Esophagus muscularis mucosa (tissue), 4 donors: Measurements from ENCODE around the gene LRRC4C. TPM values are rescaled to one million over a fixed set of nuclear protein-coding genes. Genes with fewer than 3 reads are reported as not detected.

ENCODE experiments used
- DNase-seq: peaks from one replicate; pipeline ENCODE4 v3.0.0-alpha.2; 2017; ENCODE audit errors: extremely low spot score
- H3K27ac ChIP-seq, 4 donors: fragments of 200-600 bp; sonication (generic); replicated peaks in 1 of 4; 1 replicate in 3 of 4; 2 replicates in 1 of 4; pipeline ENCODE4 v1.5.1; 2016 to 2019; ENCODE audit warnings: mild to moderate bottlenecking in 1 of 4
- H3K27me3 ChIP-seq, 4 donors: fragments of 200-600 bp; sonication (generic); one replicate each; pipeline versions ENCODE4 v1.5.1 to v1.6.0; 2016 to 2019
- H3K36me3 ChIP-seq, 4 donors: fragments of 200-600 bp; sonication (generic); one replicate each; pipeline ENCODE4 v1.5.1; 2016 to 2019
- H3K4me1 ChIP-seq, 4 donors: fragments of 200-600 bp; sonication (generic); one replicate each; pipeline ENCODE4 v1.5.1; 2016 to 2019
- H3K4me3 ChIP-seq, 4 donors: fragments of 200-600 bp; sonication (generic); 1 replicate in 2 of 4; 2 replicates in 2 of 4; pipeline ENCODE4 v1.5.1; 2016 to 2019; ENCODE audit warnings: mild to moderate bottlenecking in 4 of 4, moderate library complexity in 1 of 4
- H3K9me3 ChIP-seq, 4 donors: fragments of 200-600 bp; sonication (generic); 1 replicate in 3 of 4; 2 replicates in 1 of 4; pipeline ENCODE4 v1.5.1; 2016 to 2019
- EP300 ChIP-seq: sonication (generic); formaldehyde crosslinking; IDR thresholded peaks from one replicate; pipeline ENCODE4 v1.6.1; 2017; ENCODE audit warnings: antibody characterized with exemption
- POLR2A ChIP-seq: fragments of 450-650 bp; IDR thresholded peaks from one replicate; pipeline ENCODE4 v1.6.1; 2017; ENCODE audit warnings: antibody characterized with exemption, moderate library complexity, mild to moderate bottlenecking, low read depth
- POLR2AphosphoS5 ChIP-seq, 2 donors: sonication (generic); formaldehyde crosslinking; IDR thresholded peaks; one replicate each; pipeline ENCODE4 v1.6.1; 2017; ENCODE audit warnings: antibody characterized with exemption in 2 of 2
- WGBS: methylation state at CpG from one replicate; pipeline ENCODE4 v1.1.5; 2018; 5-methylcytosine and 5-hydroxymethylcytosine counted together
- intact Hi-C: fragments of 100-400 bp; cut with DNase I; formaldehyde crosslinking; loops from one replicate; pipeline ENCODE4 v1.15.1; 2023
- total RNA-seq, 4 donors: library from RNA; depleted of rRNA; stranded (reverse); fragments of >200 nt; gene quantifications; one replicate each; pipeline versions ENCODE4 v1.1.0 to v1.2.1, GENCODE V29; 2016
- TF ChIP-seq, protein P1 (sequence below), 3 experiments: fragments of 200-600 bp in 2 of 3; fragments of 450-650 bp in 1 of 3; sonication (generic) in 2 of 3; IDR thresholded peaks; one replicate each; pipeline ENCODE4 v1.5.1; 2017 to 2019; ENCODE audit warnings: antibody characterized with exemption in 3 of 3, mild to moderate bottlenecking in 2 of 3, moderate library complexity in 1 of 3

Gene LRRC4C
- total RNA-seq, 4 donors from 2014 or later: 1.2 to 4.0 (median 2.2) TPM

DNA sequence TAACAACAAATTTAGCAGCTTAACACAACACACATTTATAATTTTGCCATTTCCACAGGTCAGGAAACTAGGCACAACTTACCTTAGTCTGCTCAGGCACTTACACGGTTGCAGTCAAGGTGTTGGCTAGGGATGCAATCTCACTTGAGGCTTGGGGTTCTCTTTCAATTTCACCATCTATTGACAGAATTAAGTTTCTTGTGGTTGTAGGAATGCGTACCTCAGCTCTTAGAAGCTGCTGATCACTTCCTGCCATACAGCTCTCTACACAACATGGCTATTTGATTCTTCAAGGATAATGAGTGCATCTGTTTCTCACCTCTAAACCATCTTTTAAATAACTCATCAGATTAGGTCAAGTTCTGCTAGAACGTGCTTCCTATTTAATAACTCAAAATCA, 968.1 kb downstream of the LRRC4C start:
- no peaks in the 10 kb centered on the region for H3K4me1 ChIP-seq
- DNase-seq: no peak
- no peaks in the 10 kb centered on the region for H3K36me3 ChIP-seq
- no peak overlapping the region for H3K4me3 ChIP-seq
- 82% methylated on average over 3 of the region's 3 CpGs for WGBS
- no peak overlapping the region for H3K27ac ChIP-seq
- no peaks in the 10 kb centered on the region for H3K27me3 ChIP-seq
- no peaks in the 10 kb centered on the region for H3K9me3 ChIP-seq
- TF ChIP-seq POLR2AphosphoS5 (IDR thresholded peaks at IDR 0.05) (no peak), POLR2A (no peak), EP300 (no peak)
- TF ChIP-seq, protein P1, sequence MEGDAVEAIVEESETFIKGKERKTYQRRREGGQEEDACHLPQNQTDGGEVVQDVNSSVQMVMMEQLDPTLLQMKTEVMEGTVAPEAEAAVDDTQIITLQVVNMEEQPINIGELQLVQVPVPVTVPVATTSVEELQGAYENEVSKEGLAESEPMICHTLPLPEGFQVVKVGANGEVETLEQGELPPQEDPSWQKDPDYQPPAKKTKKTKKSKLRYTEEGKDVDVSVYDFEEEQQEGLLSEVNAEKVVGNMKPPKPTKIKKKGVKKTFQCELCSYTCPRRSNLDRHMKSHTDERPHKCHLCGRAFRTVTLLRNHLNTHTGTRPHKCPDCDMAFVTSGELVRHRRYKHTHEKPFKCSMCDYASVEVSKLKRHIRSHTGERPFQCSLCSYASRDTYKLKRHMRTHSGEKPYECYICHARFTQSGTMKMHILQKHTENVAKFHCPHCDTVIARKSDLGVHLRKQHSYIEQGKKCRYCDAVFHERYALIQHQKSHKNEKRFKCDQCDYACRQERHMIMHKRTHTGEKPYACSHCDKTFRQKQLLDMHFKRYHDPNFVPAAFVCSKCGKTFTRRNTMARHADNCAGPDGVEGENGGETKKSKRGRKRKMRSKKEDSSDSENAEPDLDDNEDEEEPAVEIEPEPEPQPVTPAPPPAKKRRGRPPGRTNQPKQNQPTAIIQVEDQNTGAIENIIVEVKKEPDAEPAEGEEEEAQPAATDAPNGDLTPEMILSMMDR (IDR thresholded peaks at IDR 0.05): no peak
- intact Hi-C loops: no loop called here

DNA sequence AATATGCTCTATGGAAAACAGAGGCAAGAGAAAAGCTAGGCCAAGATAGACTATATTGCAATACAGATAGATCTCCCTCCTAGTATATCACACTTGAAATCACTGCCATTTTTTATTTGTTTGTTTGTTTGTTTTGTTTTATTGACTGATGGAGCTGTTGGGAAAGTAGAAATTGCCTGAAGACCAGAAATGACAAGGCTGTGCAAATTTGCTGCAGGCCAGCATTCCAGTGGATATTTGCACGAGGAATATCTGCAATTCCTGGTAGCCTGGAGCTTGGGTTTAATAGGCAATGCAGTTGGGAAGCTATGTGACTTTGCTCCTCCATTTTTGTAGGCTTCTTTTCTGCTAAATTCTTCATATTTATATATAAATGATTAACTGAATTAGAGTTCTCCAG, 991.7 kb downstream of the LRRC4C start:
- Histone ChIP-seq H3K4me1 (no peaks in the 10 kb centered on the region), H3K27me3 (no peaks in the 10 kb centered on the region), H3K9me3 (no peaks in the 10 kb centered on the region), H3K36me3 (no peaks in the 10 kb centered on the region), H3K27ac (no peak overlapping the region), H3K4me3 (no peak overlapping the region)
- TF ChIP-seq, protein P1 (IDR thresholded peaks at IDR 0.05): no peak
- no peak for TF ChIP-seq EP300
- no peak for TF ChIP-seq POLR2A
- TF ChIP-seq POLR2AphosphoS5 (IDR thresholded peaks at IDR 0.05): no peak
- intact Hi-C loops: no loop called here
- no peak for DNase-seq
- 50% methylated on average over 1 of the region's 1 CpG for WGBS

DNA sequence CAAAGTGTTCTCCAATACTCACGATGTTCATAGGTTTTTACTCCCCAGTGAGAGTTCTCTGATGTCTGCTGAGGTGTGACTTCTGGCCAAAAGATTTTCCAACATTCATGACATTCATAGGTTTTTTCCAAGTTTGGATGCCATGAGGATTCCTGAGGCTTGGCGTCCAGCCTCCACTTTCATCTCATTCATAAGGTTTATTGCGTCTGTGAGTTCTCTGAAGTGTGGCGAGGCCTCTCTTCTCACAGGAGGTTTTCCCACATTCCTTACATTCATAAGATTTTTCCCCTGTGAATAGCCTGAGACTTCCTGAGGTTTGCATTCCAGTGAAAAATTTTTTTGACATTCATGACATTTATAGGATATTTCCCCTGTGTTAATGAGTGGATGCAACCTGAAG, 1014.1 kb downstream of the LRRC4C start:
- Histone ChIP-seq H3K27me3 (no peaks in the 10 kb centered on the region), H3K36me3 (no peaks in the 10 kb centered on the region), H3K9me3 (peaks cover 0 to 16% (median 11%) of the 10 kb centered on the region in 4 donors), H3K4me3 (no peak overlapping the region), H3K27ac (no peak overlapping the region), H3K4me1 (no peaks in the 10 kb centered on the region)
- no peak for TF ChIP-seq POLR2AphosphoS5 (IDR thresholded peaks at IDR 0.05)
- no peak for TF ChIP-seq EP300
- intact Hi-C loops: no loop called here
- 89% methylated on average over 4 of the region's 4 CpGs for WGBS
- DNase-seq: no peak

DNA sequence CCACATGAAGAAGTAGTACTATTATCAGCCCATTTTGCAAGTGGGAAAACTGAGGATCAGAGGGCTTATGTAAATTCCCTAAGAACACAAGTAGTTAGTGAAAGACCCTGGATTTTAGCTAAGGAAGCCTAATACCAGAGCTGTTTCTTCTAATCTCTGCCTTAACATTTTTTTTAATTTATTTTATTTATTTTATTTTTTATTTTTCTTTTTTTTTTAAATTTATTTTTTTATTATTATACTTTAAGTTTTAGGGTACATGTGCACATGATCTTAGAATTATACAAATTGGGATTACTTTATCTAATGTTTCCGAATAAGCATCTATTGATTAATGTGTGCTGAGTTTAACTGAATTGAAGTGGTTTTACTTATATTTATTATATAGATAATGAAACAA, 1015.3 kb downstream of the LRRC4C start:
- H3K27me3 ChIP-seq: no peaks in the 10 kb centered on the region
- H3K4me1 ChIP-seq: no peaks in the 10 kb centered on the region
- DNase-seq: no peak
- H3K27ac ChIP-seq: no peak overlapping the region
- 88% methylated on average over 1 of the region's 1 CpG for WGBS
- no peaks in the 10 kb centered on the region for H3K36me3 ChIP-seq
- intact Hi-C loops: no loop called here
- no peak overlapping the region for H3K4me3 ChIP-seq
- no peak for TF ChIP-seq EP300
- no peak for TF ChIP-seq POLR2AphosphoS5 (IDR thresholded peaks at IDR 0.05)
- TF ChIP-seq, protein P1 (IDR thresholded peaks at IDR 0.05): no peak
- TF ChIP-seq POLR2A: no peak
- H3K9me3 ChIP-seq: peaks cover 0 to 16% (median 11%) of the 10 kb centered on the region in 4 donors

DNA sequence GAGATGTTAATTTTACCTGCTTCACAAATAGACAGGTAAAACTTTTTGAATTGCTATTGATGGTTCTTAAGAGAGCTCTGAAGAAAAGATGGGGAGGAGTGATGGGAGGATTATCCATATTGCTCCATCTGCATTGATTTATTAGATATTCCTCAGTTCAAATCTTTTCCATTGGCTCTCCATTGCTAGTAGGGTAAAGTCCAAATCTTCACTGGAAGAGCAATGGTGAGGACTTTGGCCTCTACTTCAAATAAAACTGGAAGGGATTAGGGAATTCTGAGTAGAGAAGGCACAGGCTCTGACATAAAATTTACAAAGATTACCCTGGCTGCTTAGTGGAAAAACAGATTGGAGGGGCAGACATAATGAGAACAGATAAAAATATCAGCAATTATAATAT, 1024.1 kb downstream of the LRRC4C start:
- intact Hi-C loops: no loop called here
- Histone ChIP-seq H3K4me1 (no peaks in the 10 kb centered on the region), H3K36me3 (no peaks in the 10 kb centered on the region), H3K27ac (no peak overlapping the region), H3K4me3 (no peak overlapping the region), H3K27me3 (no peaks in the 10 kb centered on the region), H3K9me3 (no peaks in the 10 kb centered on the region)
- TF ChIP-seq POLR2A: no peak
- TF ChIP-seq POLR2AphosphoS5 (IDR thresholded peaks at IDR 0.05): no peak
- TF ChIP-seq, protein P1 (IDR thresholded peaks at IDR 0.05): no peak
- TF ChIP-seq EP300: no peak
- no peak for DNase-seq
